HFF-Myc (cell line): ENCODE measurements around the gene RGS2.
A peak's percentile ranks its signal among the peaks of the same experiment; 100 is the strongest.

Source experiments
- DNase-seq: peaks from one replicate; pipeline ENCODE4 v3.0.0-alpha.2; 2011; ENCODE audit warnings: low read depth; ENCODE audit errors: extremely low read depth
- H3K4me3 ChIP-seq: replicated peaks from 2 replicates; pipeline ENCODE4 v1.5.1; 2011; ENCODE audit warnings: low read depth, mild to moderate bottlenecking, control low read depth, low read length
- TF ChIP-seq, protein P1 (sequence below): IDR thresholded peaks from 2 replicates; pipeline ENCODE4 v1.5.1; 2012; ENCODE audit warnings: mild to moderate bottlenecking, low read depth, low read length, control low read depth; ENCODE audit errors: missing control alignments

The RGS2 gene, protein sequence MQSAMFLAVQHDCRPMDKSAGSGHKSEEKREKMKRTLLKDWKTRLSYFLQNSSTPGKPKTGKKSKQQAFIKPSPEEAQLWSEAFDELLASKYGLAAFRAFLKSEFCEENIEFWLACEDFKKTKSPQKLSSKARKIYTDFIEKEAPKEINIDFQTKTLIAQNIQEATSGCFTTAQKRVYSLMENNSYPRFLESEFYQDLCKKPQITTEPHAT

DNA sequence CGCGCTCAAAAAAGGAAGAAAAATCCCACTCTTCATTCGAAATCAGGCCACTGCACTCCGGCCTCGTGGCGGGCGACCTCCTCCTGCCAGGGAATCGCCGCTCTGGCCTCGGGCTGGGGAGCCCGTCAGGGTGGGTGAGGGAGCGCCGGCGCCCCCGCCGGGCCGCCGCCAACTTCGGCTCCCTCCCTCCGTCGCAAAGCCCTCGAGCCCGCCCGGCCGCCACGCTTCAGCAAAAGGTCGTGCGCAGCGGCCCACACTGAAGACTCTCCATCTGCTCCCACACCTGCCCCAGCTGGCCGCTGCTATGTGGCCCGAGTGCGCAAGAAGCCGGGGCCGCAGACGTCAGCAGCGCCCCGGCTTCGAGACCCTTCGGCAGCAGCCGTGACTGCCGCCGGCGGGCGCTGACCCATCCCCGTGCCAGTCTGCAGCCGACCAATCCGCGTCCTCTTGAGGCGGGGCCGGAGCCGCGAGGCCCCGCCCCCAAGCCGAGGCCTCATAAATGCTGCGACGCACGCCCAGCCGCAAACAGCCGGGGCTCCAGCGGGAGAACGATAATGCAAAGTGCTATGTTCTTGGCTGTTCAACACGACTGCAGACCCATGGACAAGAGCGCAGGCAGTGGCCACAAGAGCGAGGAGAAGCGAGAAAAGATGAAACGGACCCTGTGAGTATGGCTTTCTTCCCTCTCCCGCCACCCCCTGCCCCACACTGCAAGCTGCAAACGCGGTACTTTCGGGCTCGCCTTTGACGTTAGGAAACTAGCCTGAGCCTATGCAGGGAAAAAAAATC lies at the start of gene RGS2:
RGS2 (plus strand) TSS at position 522 of the 789 bp plus-strand sequence; CDS start at position 555, 33 bp downstream.
- peak within 1 kb of the TSS; percentile 71 for H3K4me3 ChIP-seq
- TF ChIP-seq, protein P1, sequence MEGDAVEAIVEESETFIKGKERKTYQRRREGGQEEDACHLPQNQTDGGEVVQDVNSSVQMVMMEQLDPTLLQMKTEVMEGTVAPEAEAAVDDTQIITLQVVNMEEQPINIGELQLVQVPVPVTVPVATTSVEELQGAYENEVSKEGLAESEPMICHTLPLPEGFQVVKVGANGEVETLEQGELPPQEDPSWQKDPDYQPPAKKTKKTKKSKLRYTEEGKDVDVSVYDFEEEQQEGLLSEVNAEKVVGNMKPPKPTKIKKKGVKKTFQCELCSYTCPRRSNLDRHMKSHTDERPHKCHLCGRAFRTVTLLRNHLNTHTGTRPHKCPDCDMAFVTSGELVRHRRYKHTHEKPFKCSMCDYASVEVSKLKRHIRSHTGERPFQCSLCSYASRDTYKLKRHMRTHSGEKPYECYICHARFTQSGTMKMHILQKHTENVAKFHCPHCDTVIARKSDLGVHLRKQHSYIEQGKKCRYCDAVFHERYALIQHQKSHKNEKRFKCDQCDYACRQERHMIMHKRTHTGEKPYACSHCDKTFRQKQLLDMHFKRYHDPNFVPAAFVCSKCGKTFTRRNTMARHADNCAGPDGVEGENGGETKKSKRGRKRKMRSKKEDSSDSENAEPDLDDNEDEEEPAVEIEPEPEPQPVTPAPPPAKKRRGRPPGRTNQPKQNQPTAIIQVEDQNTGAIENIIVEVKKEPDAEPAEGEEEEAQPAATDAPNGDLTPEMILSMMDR: no peak
- peak; percentile 80 for DNase-seq

DNA sequence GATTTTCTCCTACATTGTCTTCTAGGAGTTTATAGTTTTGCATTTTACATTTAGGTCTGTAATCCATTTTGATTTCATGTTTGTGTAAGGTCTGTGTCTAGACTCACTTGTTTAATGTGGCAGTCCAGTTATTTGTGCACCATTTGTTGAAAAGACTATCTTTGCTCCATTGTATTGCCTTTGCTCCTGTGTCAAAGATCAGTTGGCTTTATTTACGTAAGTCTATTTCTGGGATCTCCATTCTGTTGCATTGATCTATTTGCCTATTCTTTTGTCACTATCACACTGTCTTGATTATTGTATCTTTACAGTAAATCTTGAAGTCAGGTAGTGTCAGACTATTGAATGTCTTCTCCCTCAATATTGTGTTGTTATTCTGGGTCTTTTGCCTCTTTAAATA lies 49.7 kb upstream of the RGS2 start:
- TF ChIP-seq, protein P1: no peak
- no peak overlapping the region for H3K4me3 ChIP-seq
- no peak for DNase-seq

DNA sequence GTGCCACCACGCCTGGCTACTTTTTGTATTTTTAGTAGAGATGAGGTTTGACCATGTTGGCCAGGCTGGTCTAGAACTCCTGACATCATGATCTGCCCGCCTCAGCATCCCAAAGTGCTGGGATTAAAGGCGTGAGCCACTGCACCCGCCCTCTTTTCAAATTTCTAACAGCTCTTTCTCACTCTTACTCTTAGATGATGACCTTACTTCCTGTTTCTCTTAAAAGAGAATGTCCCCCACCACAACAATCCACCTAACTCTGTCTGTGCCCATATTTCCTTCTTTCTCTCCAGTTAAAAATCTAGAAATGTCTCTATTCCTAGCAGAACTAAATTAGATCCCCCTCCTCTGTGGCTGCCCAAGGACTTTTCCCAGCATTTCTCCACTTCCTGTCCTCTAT lies 46.6 kb upstream of the RGS2 start:
- TF ChIP-seq, protein P1: no peak
- DNase-seq: no peak
- H3K4me3 ChIP-seq: no peak overlapping the region

DNA sequence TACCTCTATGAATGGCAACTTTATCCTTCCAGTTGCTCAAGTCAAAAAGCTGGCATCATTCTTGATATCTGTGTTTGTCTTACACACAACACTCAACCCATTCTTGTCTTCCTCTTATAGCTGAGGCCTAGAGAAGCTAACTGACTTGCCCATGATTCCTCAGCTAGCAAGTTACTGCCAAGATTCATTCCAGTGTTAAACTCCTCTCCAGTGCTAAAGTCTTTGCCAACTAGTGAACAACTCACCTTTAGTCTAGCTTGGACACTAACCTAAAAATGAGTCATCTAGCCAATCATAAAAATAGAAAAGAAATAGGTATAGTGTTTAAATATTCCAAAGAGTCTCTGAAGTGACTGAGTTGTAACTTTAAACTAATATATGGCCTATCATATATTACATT lies 45.6 kb upstream of the RGS2 start:
- DNase-seq: no peak
- TF ChIP-seq, protein P1: no peak
- no peak overlapping the region for H3K4me3 ChIP-seq

DNA sequence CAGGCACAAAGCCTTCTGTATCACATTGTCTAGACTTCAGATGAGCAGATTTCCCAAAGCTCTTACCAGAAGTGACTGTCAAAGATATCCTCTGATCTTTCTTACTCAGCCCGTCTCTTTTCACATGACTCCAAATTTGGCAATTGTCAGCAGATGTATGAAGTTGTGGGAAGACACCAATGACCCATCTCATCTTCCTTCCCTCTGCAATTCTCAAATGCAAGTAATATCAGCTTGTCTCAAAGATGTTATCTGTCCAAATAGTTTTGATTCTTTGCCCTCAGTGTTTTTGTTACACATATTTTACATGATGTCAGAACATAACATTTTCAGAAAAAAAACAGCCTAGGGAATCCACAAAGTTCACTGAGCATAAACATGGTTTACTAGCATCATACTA lies 45.1 kb upstream of the RGS2 start:
- TF ChIP-seq, protein P1: no peak
- no peak overlapping the region for H3K4me3 ChIP-seq
- DNase-seq: no peak

DNA sequence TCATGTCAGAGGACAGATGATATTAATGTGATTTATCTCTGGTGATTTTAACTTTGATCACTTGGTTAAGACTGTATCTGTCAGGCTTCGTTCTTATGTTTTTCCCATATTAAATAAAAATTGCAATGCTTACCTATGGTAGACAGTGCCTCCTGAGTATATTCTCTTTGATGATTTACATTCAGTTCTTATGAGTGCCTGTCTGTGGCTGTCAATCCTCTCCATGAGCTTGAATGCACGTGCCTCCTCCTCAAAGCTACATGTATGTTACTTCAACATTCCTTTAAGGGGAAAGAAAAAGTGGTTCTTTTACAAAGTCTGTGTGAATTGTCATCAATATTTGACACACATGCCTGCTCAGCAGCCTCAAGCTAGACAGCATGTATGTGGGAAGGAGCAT lies 44.2 kb upstream of the RGS2 start:
- TF ChIP-seq, protein P1: no peak
- DNase-seq: no peak
- H3K4me3 ChIP-seq: no peak overlapping the region
